HG03558 (cell line): ENCODE measurements around the gene APOBEC3A.
"Not testable (repeated sequence)": the region's sequence is repeated elsewhere in the genome, so short reads cannot be mapped to it uniquely, and the experiment has no call there.

Experiments used
- ATAC-seq: cut with Tn5 transposase; IDR thresholded peaks from one replicate; pipeline ENCODE4 v1.9.1; 2021; ENCODE audit warnings: moderate number of reproducible peaks; ENCODE audit not compliant: unreplicated experiment; ENCODE audit errors: extremely low read depth

APOBEC3A gene

GRCh38 chr22:38942702-38943101, 14.7 kb upstream of the APOBEC3A start:
- ATAC-seq: no peak

GRCh38 chr22:38943201-38943600, 14.2 kb upstream of the APOBEC3A start:
- no peak for ATAC-seq

- ATAC-seq: no peak
Observed at GRCh38 chr22:38943882-38944281, 13.5 kb upstream of the APOBEC3A start.

GRCh38 chr22:38944653-38945052, 12.8 kb upstream of the APOBEC3A start:
- ATAC-seq: no peak

GRCh38 chr22:38945706-38946338, 11.6 kb upstream of the APOBEC3A start:
- ATAC-seq: not testable (repeated sequence)

- ATAC-seq: no peak
Observed at GRCh38 chr22:38946771-38947170, 10.6 kb upstream of the APOBEC3A start.

GRCh38 chr22:38947321-38948140, 9.9 kb upstream of the APOBEC3A start:
- ATAC-seq: no peak

- no peak for ATAC-seq
Observed at GRCh38 chr22:38948181-38948940, 9.0 kb upstream of the APOBEC3A start.

GRCh38 chr22:38949889-38950405, 7.5 kb upstream of the APOBEC3A start:
- no peak for ATAC-seq

GRCh38 chr22:38950527-38951295, 6.7 kb upstream of the APOBEC3A start:
- ATAC-seq: no peak

GRCh38 chr22:38951734-38952133, 5.7 kb upstream of the APOBEC3A start:
- no peak for ATAC-seq

- no peak for ATAC-seq
Observed at GRCh38 chr22:38952281-38952993, 5.0 kb upstream of the APOBEC3A start.

GRCh38 chr22:38953091-38953490, 4.3 kb upstream of the APOBEC3A start:
- no peak for ATAC-seq

GRCh38 chr22:38953577-38954413, 3.6 kb upstream of the APOBEC3A start:
- no peak for ATAC-seq

- ATAC-seq: no peak
Observed at GRCh38 chr22:38954414-38955043, 2.9 kb upstream of the APOBEC3A start.

GRCh38 chr22:38955250-38955905, 2.0 kb upstream of the APOBEC3A start:
- no peak for ATAC-seq

GRCh38 chr22:38955926-38956325, 1.5 kb upstream of the APOBEC3A start:
- ATAC-seq: no peak

- no peak for ATAC-seq
Observed at GRCh38 chr22:38956551-38956950, 858 bp upstream of the APOBEC3A start.
